B cell (primary cell): ENCODE measurements around the gene BRIP1. TPM values are rescaled to one million over a fixed set of nuclear protein-coding genes. Genes with fewer than 3 reads are reported as not detected.
A peak's percentile ranks its signal among the peaks of the same experiment; 100 is the strongest.

Experiments used
- ATAC-seq: fragments of 200-7000 bp; cut with Tn5 transposase; one replicate; pipeline ENCODE4 v1.10.0; 2021; ENCODE audit warnings: low read depth, mild to moderate bottlenecking, moderate number of reproducible peaks, moderate library complexity
- CTCF ChIA-PET: fragments of 350-600 bp; sonication (Branson Sonifier 250); formaldehyde crosslinking; loops from one replicate; lab custom pipeline; 2021; ENCODE audit warnings: antibody characterized with exemption, inconsistent platforms; lab: Charles Lee
- POLR2A ChIA-PET: fragments of 350-600 bp; sonication (Branson Sonifier 250); formaldehyde crosslinking; loops from one replicate; lab custom pipeline; 2021; ENCODE audit warnings: antibody characterized with exemption; lab: Charles Lee
- DNase-seq: peaks from one replicate; pipeline ENCODE4 v3.0.0; 2013
- H2AFZ ChIP-seq: 2 replicates; pipeline ENCODE4 v1.6.1; 2012; ENCODE audit warnings: mild to moderate bottlenecking, low read depth, low read length; ENCODE audit not compliant: insufficient read depth, poor library complexity, severe bottlenecking
- H3K27ac ChIP-seq, 2 donors: 1 replicate in 1 of 2; 2 replicates in 1 of 2; pipeline ENCODE4 v1.5.1; 2012 to 2013; ENCODE audit warnings: low read length in 2 of 2, mild to moderate bottlenecking in 2 of 2, moderate library complexity in 1 of 2
- H3K27me3 ChIP-seq, 4 experiments: fragments of 200-600 bp in 1 of 4; sonication (generic) in 1 of 4; replicated peaks in 1 of 4; 1 replicate in 2 of 4; 2 replicates in 2 of 4; pipeline versions ENCODE4 v1.6.1 to v1.7.0; 2013 to 2016; ENCODE audit warnings: low read length in 3 of 4, mild to moderate bottlenecking in 2 of 4, mixed read lengths in 1 of 4, moderate library complexity in 1 of 4; ENCODE audit not compliant: insufficient read depth in 4 of 4, control insufficient read depth in 3 of 4; ENCODE audit errors: control extremely low read depth in 1 of 4
- H3K36me3 ChIP-seq, 2 experiments: replicated peaks in 1 of 2; 1 replicate in 1 of 2; 2 replicates in 1 of 2; pipeline versions ENCODE4 v1.6.1 to v1.7.1; 2013; ENCODE audit warnings: low read length in 1 of 2; ENCODE audit not compliant: insufficient read depth in 2 of 2, control insufficient read depth in 1 of 2; ENCODE audit errors: control extremely low read depth in 1 of 2, extremely low read depth in 1 of 2
- H3K4me1 ChIP-seq, 2 donors: fragments of 200-600 bp in 1 of 2; sonication (generic) in 1 of 2; 1 replicate in 1 of 2; 2 replicates in 1 of 2; pipeline versions ENCODE4 v1.5.1 to v1.6.1; 2013 to 2017; ENCODE audit warnings: low read length in 2 of 2; ENCODE audit not compliant: control insufficient read depth in 2 of 2, insufficient read depth in 2 of 2
- H3K4me2 ChIP-seq: replicated peaks from 2 replicates; pipeline ENCODE3; 2012; ENCODE audit warnings: mild to moderate bottlenecking, low read depth, low read length; ENCODE audit not compliant: poor library complexity, severe bottlenecking
- H3K4me3 ChIP-seq, 5 experiments: fragments of 200-600 bp in 1 of 5; sonication (generic) in 1 of 5; 1 replicate in 3 of 5; 2 replicates in 2 of 5; pipeline versions ENCODE4 v1.5.1 to v1.7.0; 2011 to 2016; ENCODE audit warnings: low read length in 4 of 5, mild to moderate bottlenecking in 4 of 5, low read depth in 2 of 5, control low read depth in 1 of 5, moderate library complexity in 1 of 5; ENCODE audit not compliant: insufficient read depth in 1 of 5; ENCODE audit errors: control extremely low read depth in 1 of 5, extremely low read depth in 1 of 5
- H3K79me2 ChIP-seq: fragments of 200-600 bp; sonication (generic); one replicate; pipeline ENCODE4 v1.6.0; 2016; ENCODE audit warnings: low read length; ENCODE audit not compliant: control insufficient read depth, insufficient read depth
- H3K9ac ChIP-seq: fragments of 200-600 bp; sonication (generic); 2 replicates; pipeline ENCODE4 v1.6.1; 2017; ENCODE audit warnings: mild to moderate bottlenecking, low read length, moderate library complexity
- H3K9me3 ChIP-seq, 3 donors: one replicate each; pipeline versions ENCODE4 v1.6.1 to v1.7.1; 2013; ENCODE audit warnings: low read length in 2 of 3; ENCODE audit not compliant: control insufficient read depth in 2 of 3, insufficient read depth in 1 of 3; ENCODE audit errors: control extremely low read depth in 1 of 3
- H4K20me1 ChIP-seq: 2 replicates; pipeline ENCODE4 v1.6.0; 2012; ENCODE audit warnings: mild to moderate bottlenecking, low read length; ENCODE audit not compliant: insufficient read depth, control insufficient read depth, poor library complexity, severe bottlenecking
- H3K27ac Mint-ChIP-seq: one replicate; pipeline ENCODE4 v1.8.0; 2021; ENCODE audit warnings: mixed read lengths
- H3K27me3 Mint-ChIP-seq: one replicate; pipeline ENCODE4 v1.8.0; 2021; ENCODE audit warnings: mixed read lengths
- H3K4me1 Mint-ChIP-seq: one replicate; pipeline ENCODE4 v1.8.0; 2021; ENCODE audit warnings: mixed read lengths
- H3K4me3 Mint-ChIP-seq: one replicate; pipeline ENCODE4 v1.8.0; 2021; ENCODE audit warnings: mixed read lengths
- H3K9me3 Mint-ChIP-seq: one replicate; pipeline ENCODE4 v1.8.0; 2022; ENCODE audit warnings: mixed read lengths; ENCODE audit not compliant: insufficient read depth
- EZH2 ChIP-seq: IDR thresholded peaks from 2 replicates; pipeline ENCODE4 v1.6.1; 2012; ENCODE audit warnings: borderline replicate concordance, low read depth, mild to moderate bottlenecking, moderate library complexity, low read length; ENCODE audit not compliant: insufficient read depth, poor library complexity, severe bottlenecking
- WGBS: methylation state at CpG from one replicate; pipeline ENCODE4 v1.1.5; 2013; ENCODE audit warnings: missing lambda C conversion rate; ENCODE audit not compliant: insufficient coverage; 5-methylcytosine and 5-hydroxymethylcytosine counted together
- intact Hi-C: fragments of 100-400 bp; cut with micrococcal nuclease; formaldehyde crosslinking; loops from one replicate; pipeline ENCODE4 v1.10.0; 2022
- polyA plus RNA-seq: library from polyadenylated mRNA; depleted of rRNA; stranded (reverse); fragments of >200 nt; gene quantifications from 2 replicates; pipeline ENCODE4 v1.2.3, GENCODE V29; 2012
- total RNA-seq, 2 donors: library from RNA; stranded (reverse); fragments of 120-200 nt in 1 of 2; gene quantifications; 1 replicate in 1 of 2; 2 replicates in 1 of 2; pipeline versions ENCODE4 v1.2.3 to v1.2.4, GENCODE V29; 2013 to 2022
- TF ChIP-seq, protein P1 (sequence below): fragments of 200-600 bp; IDR thresholded peaks from one replicate; pipeline ENCODE4 v1.8.0; 2022; ENCODE audit warnings: antibody characterized with exemption, mild to moderate bottlenecking

BRIP1 gene
- total and polyA plus RNA-seq, 2 donors (not counting 1 experiment from before 2014, with no cell fraction given), result 0.89 to 2.4 TPM

DNA sequence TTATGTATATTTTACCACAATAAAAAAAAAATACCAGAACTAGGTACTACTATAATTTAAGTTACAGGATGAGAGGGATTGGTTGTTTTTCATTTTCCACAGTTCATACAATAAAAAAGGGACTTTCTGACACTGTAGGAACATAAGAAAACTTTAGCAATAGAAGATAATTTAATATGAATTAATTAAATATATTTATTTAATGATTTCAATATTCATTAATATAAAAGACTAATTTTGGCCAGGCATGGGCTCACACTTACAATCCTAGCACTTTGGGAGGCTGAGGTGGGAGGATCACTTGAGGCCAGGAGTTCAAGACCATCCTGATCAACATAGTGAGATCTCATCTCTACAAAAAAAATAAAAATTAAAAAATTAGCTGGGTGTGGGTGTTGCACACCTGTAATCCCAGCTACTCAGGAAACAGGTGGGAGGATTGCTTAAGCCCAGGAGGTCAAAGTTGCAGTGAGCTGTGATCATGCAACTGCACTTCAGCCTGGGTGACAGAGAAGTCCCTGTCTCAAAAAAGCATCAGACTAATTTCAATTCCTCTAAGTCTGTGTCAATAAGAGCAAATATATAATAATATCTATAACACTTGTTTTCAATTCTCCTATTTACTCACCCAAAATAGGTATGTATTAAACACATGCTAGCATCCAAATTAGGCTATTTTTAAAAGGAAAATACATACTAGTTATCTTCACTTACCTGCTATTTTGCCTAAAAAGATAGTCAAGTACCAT, 79.6 kb downstream of the BRIP1 start:
- Mint-ChIP-seq H3K9me3 (no peaks in the 10 kb centered on the region), H3K27ac (peak overlapping the region; percentile 92), H3K27me3 (no peaks in the 10 kb centered on the region), H3K4me3 (peak overlapping the region; percentile 68), H3K4me1 (peaks cover 36% of the 10 kb centered on the region)
- peak overlapping the region; percentile 30 to 71 for H3K27ac ChIP-seq
- no peaks in the 10 kb centered on the region for H3K79me2 ChIP-seq
- intact Hi-C loops, result loop anchor here (5.0 kb wide), 1 partner anchor 1691 kb away; no protein-coding TSS in a partner anchor
- ATAC-seq, result peak; percentile 45
- H3K4me2 ChIP-seq, result peak overlapping the region; percentile 59
- H3K4me1 ChIP-seq, result peaks cover 15 to 36% of the 10 kb centered on the region in 2 donors
- CTCF ChIA-PET, result no interaction called here
- H3K4me3 ChIP-seq, result peak overlapping the region in 1 of 5 experiments; percentile 37
- H3K27me3 ChIP-seq, result no peaks in the 10 kb centered on the region
- peak overlapping the region; percentile 50 for H2AFZ ChIP-seq
- peak overlapping the region; percentile 37 for H3K9ac ChIP-seq
- POLR2A ChIA-PET, result no interaction called here
- no peaks in the 10 kb centered on the region for H3K36me3 ChIP-seq
- TF ChIP-seq, protein P1, sequence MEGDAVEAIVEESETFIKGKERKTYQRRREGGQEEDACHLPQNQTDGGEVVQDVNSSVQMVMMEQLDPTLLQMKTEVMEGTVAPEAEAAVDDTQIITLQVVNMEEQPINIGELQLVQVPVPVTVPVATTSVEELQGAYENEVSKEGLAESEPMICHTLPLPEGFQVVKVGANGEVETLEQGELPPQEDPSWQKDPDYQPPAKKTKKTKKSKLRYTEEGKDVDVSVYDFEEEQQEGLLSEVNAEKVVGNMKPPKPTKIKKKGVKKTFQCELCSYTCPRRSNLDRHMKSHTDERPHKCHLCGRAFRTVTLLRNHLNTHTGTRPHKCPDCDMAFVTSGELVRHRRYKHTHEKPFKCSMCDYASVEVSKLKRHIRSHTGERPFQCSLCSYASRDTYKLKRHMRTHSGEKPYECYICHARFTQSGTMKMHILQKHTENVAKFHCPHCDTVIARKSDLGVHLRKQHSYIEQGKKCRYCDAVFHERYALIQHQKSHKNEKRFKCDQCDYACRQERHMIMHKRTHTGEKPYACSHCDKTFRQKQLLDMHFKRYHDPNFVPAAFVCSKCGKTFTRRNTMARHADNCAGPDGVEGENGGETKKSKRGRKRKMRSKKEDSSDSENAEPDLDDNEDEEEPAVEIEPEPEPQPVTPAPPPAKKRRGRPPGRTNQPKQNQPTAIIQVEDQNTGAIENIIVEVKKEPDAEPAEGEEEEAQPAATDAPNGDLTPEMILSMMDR, result no peak
- H4K20me1 ChIP-seq, result no peaks in the 10 kb centered on the region
- no peak for DNase-seq
- no peaks in the 10 kb centered on the region for H3K9me3 ChIP-seq

DNA sequence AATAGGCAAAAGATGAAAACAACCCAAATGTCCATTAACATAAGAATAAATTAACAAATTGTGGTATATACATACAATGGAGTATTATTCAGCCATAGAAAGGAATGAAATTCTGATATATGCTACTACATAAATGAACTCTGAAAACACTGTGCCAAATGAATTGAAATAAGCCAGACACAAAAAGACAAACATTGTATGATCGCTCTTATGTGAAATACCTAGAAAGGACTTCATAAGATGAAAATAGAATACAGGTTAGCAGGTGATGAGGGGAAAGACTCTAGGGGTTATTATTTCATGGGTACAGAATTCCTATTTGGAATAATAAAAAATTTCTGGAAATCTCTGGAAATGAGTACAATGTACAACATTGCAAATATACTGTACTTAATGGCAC, 80.2 kb downstream of the BRIP1 start:
- ATAC-seq (no peak), DNase-seq (no peak)
- H3K4me1 ChIP-seq, result peaks cover 15 to 36% of the 10 kb centered on the region in 2 donors
- no peak overlapping the region for H3K9ac ChIP-seq
- POLR2A ChIA-PET, result no interaction called here
- H3K4me3 Mint-ChIP-seq, result peak overlapping the region; percentile 6
- no peak overlapping the region for H3K4me3 ChIP-seq
- H3K36me3 ChIP-seq, result no peaks in the 10 kb centered on the region
- H3K4me2 ChIP-seq, result peak overlapping the region; percentile 12
- H3K27me3 ChIP-seq, result no peaks in the 10 kb centered on the region
- CTCF ChIA-PET, result no interaction called here
- no peaks in the 10 kb centered on the region for H3K9me3 Mint-ChIP-seq
- H3K27ac Mint-ChIP-seq, result peak overlapping the region; percentile 22
- no peaks in the 10 kb centered on the region for H3K9me3 ChIP-seq
- peaks cover 37% of the 10 kb centered on the region for H3K4me1 Mint-ChIP-seq
- TF ChIP-seq, protein P1, result no peak
- no peak for TF ChIP-seq EZH2
- no peak overlapping the region for H3K27ac ChIP-seq
- H3K79me2 ChIP-seq, result no peaks in the 10 kb centered on the region
- no peaks in the 10 kb centered on the region for H3K27me3 Mint-ChIP-seq
- WGBS, result no CpG with 5 or more reads among the region's 1 CpG
- intact Hi-C loops, result loop anchor here (5.0 kb wide), 1 partner anchor 1691 kb away; no protein-coding TSS in a partner anchor
- no peaks in the 10 kb centered on the region for H4K20me1 ChIP-seq
- H2AFZ ChIP-seq, result no peak overlapping the region
